Measurements from ENCODE around the gene METTL9.
"Not testable (repeated sequence)": the region's sequence is repeated elsewhere in the genome, so short reads cannot be mapped to it uniquely, and the experiment has no call there.

METTL9 gene

GRCh38 chr16:21622545-21622944 lies 23.2 kb downstream of the METTL9 start:
- TF ChIP-seq, protein P1, sequence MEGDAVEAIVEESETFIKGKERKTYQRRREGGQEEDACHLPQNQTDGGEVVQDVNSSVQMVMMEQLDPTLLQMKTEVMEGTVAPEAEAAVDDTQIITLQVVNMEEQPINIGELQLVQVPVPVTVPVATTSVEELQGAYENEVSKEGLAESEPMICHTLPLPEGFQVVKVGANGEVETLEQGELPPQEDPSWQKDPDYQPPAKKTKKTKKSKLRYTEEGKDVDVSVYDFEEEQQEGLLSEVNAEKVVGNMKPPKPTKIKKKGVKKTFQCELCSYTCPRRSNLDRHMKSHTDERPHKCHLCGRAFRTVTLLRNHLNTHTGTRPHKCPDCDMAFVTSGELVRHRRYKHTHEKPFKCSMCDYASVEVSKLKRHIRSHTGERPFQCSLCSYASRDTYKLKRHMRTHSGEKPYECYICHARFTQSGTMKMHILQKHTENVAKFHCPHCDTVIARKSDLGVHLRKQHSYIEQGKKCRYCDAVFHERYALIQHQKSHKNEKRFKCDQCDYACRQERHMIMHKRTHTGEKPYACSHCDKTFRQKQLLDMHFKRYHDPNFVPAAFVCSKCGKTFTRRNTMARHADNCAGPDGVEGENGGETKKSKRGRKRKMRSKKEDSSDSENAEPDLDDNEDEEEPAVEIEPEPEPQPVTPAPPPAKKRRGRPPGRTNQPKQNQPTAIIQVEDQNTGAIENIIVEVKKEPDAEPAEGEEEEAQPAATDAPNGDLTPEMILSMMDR (conservative IDR thresholded peaks at IDR 0.05) = no peak
- H3K27ac ChIP-seq = no peak overlapping the region

DNA sequence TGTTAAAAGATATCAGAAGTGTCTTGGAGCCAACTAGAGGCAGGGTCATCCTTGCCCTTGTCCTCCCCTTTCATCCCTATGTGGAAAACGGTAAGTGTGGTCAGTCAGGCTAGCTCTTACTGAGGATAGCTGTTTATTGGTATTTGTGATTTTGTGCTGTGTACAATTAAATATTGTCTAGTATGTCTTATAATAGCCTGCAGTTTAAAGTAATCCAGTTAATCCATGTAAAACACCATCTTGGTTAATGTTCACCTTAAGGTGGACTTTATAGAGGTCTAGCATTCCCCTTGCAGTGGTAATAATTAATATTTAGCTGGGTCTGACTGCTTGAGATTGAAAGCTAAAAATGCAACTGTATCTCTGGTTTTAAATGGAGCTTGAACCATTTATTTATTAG lies 25.6 kb downstream of the METTL9 start:
- TF ChIP-seq ZFX (IDR thresholded peaks at IDR 0.05) = no peak
- TF ChIP-seq, protein P1 (conservative IDR thresholded peaks at IDR 0.05) = no peak
- no peak overlapping the region for H3K27ac ChIP-seq

- H3K27ac ChIP-seq = no peak overlapping the region
- TF ChIP-seq, protein P1 (conservative IDR thresholded peaks at IDR 0.05) = no peak
- no peak for TF ChIP-seq ZFX (IDR thresholded peaks at IDR 0.05)
These were observed 27.4 kb downstream of the METTL9 start for GRCh38 chr16:21626659-21627277.

GRCh38 chr16:21628121-21628726 lies 28.8 kb downstream of the METTL9 start:
- no peak overlapping the region for H3K27ac ChIP-seq
- no peak for TF ChIP-seq ZFX (IDR thresholded peaks at IDR 0.05)
- TF ChIP-seq, protein P1 (conservative IDR thresholded peaks at IDR 0.05) = no peak

DNA sequence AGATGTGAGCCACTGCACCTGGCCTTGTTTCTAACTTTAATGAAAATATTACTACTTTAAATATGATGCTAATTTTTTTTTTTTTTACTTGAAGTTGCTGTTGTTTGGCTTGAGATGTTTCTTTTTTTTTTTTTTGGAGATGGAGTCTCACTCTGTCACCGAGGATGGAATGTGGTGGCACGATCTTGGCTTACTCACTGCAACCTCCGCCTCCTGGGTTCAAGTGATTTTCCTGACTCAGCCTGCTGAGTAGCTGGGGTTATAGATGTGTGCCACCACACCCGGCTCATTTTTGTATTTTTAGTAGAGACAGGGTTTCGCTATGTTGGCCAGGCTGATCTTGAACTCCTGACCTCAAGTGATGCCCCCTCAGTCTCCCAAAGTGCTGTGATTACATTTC lies 29.4 kb downstream of the METTL9 start:
- TF ChIP-seq, protein P1 (conservative IDR thresholded peaks at IDR 0.05) = no peak
- no peak for TF ChIP-seq ZFX (IDR thresholded peaks at IDR 0.05)
- H3K27ac ChIP-seq = no peak overlapping the region

DNA sequence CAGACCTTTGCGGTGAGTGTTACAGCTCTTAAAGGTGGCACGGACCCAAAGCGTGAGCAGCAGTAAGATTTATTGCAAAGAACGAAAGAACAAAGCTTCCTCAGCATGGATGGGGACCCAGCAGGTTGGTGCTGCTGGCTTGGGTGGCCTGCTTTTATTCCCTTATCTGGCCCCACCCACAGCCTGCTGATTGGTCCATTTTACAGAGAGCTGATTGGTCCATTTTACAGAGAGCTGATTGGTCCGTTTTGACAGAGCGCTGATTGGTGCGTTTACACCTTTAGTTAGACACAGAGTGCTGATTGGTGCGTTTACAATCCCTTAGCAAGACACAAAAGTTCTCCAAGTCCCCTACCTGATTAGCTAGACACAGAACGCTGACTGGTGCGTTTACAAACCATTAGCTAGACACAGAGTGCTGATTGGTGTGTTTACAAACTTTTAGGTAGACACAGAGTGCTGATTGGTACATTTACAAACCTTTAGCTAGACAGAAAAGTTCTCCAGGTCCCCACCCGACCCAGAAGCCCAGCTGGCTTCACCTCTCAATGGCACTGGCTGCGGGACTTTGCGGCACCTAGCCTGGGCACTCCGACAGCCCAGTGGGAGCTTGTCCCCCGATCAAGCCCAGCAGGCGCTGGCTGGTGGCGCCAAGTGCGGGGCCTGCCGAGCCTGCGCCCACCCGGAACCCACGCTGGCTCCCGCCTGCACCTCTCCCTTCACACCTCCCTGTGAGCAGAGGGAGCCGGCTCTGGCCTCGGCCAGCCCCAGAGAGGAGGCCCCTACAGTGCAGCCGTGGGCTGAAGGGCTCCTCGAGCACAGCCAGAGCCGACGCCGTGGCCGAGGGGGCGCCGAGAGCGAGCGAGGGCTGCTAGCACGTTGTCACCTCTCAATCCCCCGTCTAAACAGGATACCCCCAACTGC lies 30.5 kb downstream of the METTL9 start:
- not testable (repeated sequence) for H3K27ac ChIP-seq

GRCh38 chr16:21630866-21631265 lies 31.5 kb downstream of the METTL9 start:
- H3K27ac ChIP-seq = not testable (repeated sequence)

- H3K27ac ChIP-seq = not testable (repeated sequence)
These were observed 32.0 kb downstream of the METTL9 start for GRCh38 chr16:21631376-21631775.

- H3K27ac ChIP-seq = not testable (repeated sequence)
These were observed 32.7 kb downstream of the METTL9 start for GRCh38 chr16:21631951-21632575.
